Measurements from ENCODE around the gene PCP2. TPM values are rescaled to one million over a fixed set of nuclear protein-coding genes. Genes with fewer than 3 reads are reported as not detected.

PCP2 gene
- total RNA-seq, 1 experiment from 2014 or later, result 1.9 TPM

DNA sequence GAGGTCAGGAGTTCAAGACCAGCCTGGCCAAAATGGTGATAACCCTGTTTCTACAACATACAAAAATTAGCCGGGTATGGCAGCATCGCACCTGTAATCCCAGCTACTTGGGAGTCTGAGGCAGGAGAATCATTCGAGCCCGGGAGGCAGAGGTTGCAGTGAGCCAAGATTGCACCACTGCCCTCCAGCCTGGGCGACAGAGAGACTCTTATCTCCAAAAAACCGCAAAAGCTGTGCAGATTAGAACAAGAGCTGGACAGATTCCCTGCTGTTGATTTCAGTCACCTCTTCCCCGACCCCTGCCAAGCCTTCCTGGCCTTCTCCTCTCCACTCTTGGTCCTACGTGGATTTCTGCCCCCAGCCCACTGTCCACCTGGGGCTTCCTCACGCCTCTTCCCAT is 29.6 kb downstream of the PCP2 start:
- Histone ChIP-seq H3K27me3 (replicated peaks; ENCODE audit: control insufficient read depth, insufficient read depth, low read length) (no peaks in the 10 kb centered on the region), H3K9me3 (no peaks in the 10 kb centered on the region), H3K4me1 (no peaks in the 10 kb centered on the region), H3K4me3 (ENCODE audit: low read depth, low read length) (no peak overlapping the region), H3K36me3 (ENCODE audit: control insufficient read depth, insufficient read depth, low read length) (no peaks in the 10 kb centered on the region; the same call in 1 of the 2 replicates)
- peak overlapping the region; percentile 2 for H3K27ac Mint-ChIP-seq (ENCODE audit: unreplicated experiment)
- BruUV-seq (replicated peaks), result no TSS peak
- peaks cover 11% of the 10 kb centered on the region for H3K9me3 Mint-ChIP-seq (ENCODE audit: unreplicated experiment)
- no peak overlapping the region for H3K4me3 Mint-ChIP-seq (ENCODE audit: unreplicated experiment)
- no peaks in the 10 kb centered on the region for H3K4me1 Mint-ChIP-seq (ENCODE audit: low read depth, unreplicated experiment)
- ChIA-PET POLR2A (no interaction called here), CTCF (no interaction called here)
- TF ChIP-seq, protein P1, sequence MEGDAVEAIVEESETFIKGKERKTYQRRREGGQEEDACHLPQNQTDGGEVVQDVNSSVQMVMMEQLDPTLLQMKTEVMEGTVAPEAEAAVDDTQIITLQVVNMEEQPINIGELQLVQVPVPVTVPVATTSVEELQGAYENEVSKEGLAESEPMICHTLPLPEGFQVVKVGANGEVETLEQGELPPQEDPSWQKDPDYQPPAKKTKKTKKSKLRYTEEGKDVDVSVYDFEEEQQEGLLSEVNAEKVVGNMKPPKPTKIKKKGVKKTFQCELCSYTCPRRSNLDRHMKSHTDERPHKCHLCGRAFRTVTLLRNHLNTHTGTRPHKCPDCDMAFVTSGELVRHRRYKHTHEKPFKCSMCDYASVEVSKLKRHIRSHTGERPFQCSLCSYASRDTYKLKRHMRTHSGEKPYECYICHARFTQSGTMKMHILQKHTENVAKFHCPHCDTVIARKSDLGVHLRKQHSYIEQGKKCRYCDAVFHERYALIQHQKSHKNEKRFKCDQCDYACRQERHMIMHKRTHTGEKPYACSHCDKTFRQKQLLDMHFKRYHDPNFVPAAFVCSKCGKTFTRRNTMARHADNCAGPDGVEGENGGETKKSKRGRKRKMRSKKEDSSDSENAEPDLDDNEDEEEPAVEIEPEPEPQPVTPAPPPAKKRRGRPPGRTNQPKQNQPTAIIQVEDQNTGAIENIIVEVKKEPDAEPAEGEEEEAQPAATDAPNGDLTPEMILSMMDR (IDR thresholded peaks at IDR 0.05; ENCODE audit: insufficient read depth in 1 of 2, low read depth in 1 of 2, low read length in 1 of 2, severe bottlenecking in 1 of 2, unreplicated experiment in 1 of 2), result no peak
- intact Hi-C loops (cut with micrococcal nuclease; ENCODE audit: unreplicated experiment), result no loop called here
- no peak for DNase-seq
- H3K27me3 Mint-ChIP-seq (ENCODE audit: insufficient read depth, unreplicated experiment), result no peaks in the 10 kb centered on the region
- peaks cover 61% of the 10 kb centered on the region for H3K36me3 Mint-ChIP-seq (ENCODE audit: insufficient read depth, unreplicated experiment)

DNA sequence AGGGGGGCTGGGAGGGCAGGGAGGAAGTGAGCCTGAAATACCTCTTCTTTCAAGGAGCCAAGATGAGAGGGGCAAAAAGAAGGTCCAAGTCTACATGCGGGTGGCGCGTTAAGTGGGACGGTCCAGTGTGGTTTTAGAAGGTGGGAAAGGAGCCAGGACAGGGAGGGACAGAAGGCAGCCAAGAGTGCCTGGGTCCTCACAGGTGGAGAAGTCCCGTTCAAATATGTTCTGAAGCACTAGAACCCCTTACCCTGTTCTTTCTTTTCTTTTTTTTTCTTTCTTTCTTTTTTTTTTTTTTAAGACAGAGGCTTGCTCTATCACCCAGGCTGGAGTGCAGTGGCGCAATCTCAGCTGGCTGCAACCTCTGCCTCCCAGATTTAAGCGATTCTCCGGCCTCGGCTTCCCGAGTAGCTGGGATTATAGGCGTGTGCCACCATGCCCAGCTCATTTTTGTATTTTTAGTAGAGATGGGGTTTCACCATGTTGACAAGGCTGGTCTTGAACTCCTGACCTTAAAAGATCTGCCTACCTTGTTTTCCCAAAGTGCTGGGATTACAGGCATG is 30.5 kb downstream of the PCP2 start:
- no peaks in the 10 kb centered on the region for H3K9me3 ChIP-seq
- BruUV-seq (replicated peaks), result no TSS peak
- H3K4me1 Mint-ChIP-seq (ENCODE audit: low read depth, unreplicated experiment), result peaks cover 3% of the 10 kb centered on the region
- TF ChIP-seq, protein P1 (IDR thresholded peaks at IDR 0.05; ENCODE audit: insufficient read depth in 1 of 2, low read depth in 1 of 2, low read length in 1 of 2, severe bottlenecking in 1 of 2, unreplicated experiment in 1 of 2), result no peak
- H3K36me3 Mint-ChIP-seq (ENCODE audit: insufficient read depth, unreplicated experiment), result peaks cover 61% of the 10 kb centered on the region
- ChIA-PET CTCF (no interaction called here), POLR2A (no interaction called here)
- DNase-seq, result no peak
- H3K4me1 ChIP-seq, result no peaks in the 10 kb centered on the region
- no peak overlapping the region for H3K27ac Mint-ChIP-seq (ENCODE audit: unreplicated experiment)
- no peaks in the 10 kb centered on the region; the same call in 1 of the 2 replicates for H3K36me3 ChIP-seq (ENCODE audit: control insufficient read depth, insufficient read depth, low read length)
- intact Hi-C loops (cut with micrococcal nuclease; ENCODE audit: unreplicated experiment), result no loop called here
- H3K4me3 Mint-ChIP-seq (ENCODE audit: unreplicated experiment), result no peak overlapping the region
- H3K9me3 Mint-ChIP-seq (ENCODE audit: unreplicated experiment), result peaks cover 11% of the 10 kb centered on the region
- no peak overlapping the region for H3K4me3 ChIP-seq (ENCODE audit: low read depth, low read length)
- H3K27me3 ChIP-seq (replicated peaks; ENCODE audit: control insufficient read depth, insufficient read depth, low read length), result no peaks in the 10 kb centered on the region
- H3K27me3 Mint-ChIP-seq (ENCODE audit: insufficient read depth, unreplicated experiment), result no peaks in the 10 kb centered on the region

DNA sequence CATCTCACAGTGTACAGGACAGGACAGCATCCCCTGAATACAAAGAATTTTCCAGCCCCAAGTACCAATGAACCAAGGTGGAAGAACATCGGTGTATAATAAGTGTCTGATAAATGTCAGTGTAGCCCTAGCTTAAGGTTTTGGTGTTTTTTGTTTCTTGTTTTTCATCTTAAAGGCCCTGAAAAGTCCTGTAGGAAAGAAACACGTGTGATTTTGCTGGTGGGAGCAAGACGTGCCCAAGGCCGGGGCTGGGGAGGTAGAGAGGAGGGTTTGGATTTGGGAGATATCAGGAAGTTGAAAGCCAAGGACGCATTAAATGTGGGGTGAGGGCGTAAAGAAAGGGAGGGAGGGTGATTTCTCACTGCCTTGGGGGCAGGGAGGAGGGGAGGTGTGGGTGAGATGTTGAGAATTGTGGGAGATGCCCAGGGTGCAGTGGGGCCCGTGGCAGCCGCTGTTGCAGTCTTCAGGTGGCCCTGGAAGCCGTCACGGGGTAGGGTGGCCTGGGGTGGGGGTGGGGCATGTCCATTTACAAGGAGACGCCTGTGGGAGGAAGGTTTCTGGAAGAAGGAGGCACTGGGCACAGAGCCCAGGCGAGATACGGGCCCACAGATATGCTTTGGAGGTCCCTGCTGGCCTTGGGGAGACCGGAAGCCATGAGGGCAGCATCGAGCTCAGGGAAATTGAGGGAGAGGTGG is 31.1 kb downstream of the PCP2 start:
- Mint-ChIP-seq H3K9me3 (ENCODE audit: unreplicated experiment) (peaks cover 11% of the 10 kb centered on the region), H3K4me3 (ENCODE audit: unreplicated experiment) (no peak overlapping the region), H3K36me3 (ENCODE audit: insufficient read depth, unreplicated experiment) (peaks cover 59% of the 10 kb centered on the region), H3K27me3 (ENCODE audit: insufficient read depth, unreplicated experiment) (no peaks in the 10 kb centered on the region), H3K27ac (ENCODE audit: unreplicated experiment) (no peak overlapping the region), H3K4me1 (ENCODE audit: low read depth, unreplicated experiment) (peaks cover 7% of the 10 kb centered on the region)
- no peaks in the 10 kb centered on the region; the same call in 1 of the 2 replicates for H3K36me3 ChIP-seq (ENCODE audit: control insufficient read depth, insufficient read depth, low read length)
- no TSS peak for BruUV-seq (replicated peaks)
- H3K27me3 ChIP-seq (replicated peaks; ENCODE audit: control insufficient read depth, insufficient read depth, low read length), result no peaks in the 10 kb centered on the region
- ChIA-PET CTCF (no interaction called here), POLR2A (no interaction called here)
- no peak overlapping the region for H3K4me3 ChIP-seq (ENCODE audit: low read depth, low read length)
- no peaks in the 10 kb centered on the region for H3K9me3 ChIP-seq
- intact Hi-C loops (cut with micrococcal nuclease; ENCODE audit: unreplicated experiment), result no loop called here
- no peak for DNase-seq
- TF ChIP-seq, protein P1 (IDR thresholded peaks at IDR 0.05; ENCODE audit: insufficient read depth in 1 of 2, low read depth in 1 of 2, low read length in 1 of 2, severe bottlenecking in 1 of 2, unreplicated experiment in 1 of 2), result no peak
- H3K4me1 ChIP-seq, result peaks cover under 1% of the 10 kb centered on the region; the same call in 1 of the 2 replicates

Measured in Caco-2 (cell line).